HG03565 (cell line): ENCODE results near the gene COL20A1.
"Not testable (repeated sequence)": the region's sequence is repeated elsewhere in the genome, so short reads cannot be mapped to it uniquely, and the experiment has no call there.

ENCODE experiments used
- ATAC-seq: cut with Tn5 transposase; IDR thresholded peaks from one replicate; pipeline ENCODE4 v1.9.1; 2021; ENCODE audit warnings: mild to moderate bottlenecking, moderate library complexity; ENCODE audit not compliant: unreplicated experiment

COL20A1 gene

GRCh38 chr20:63290136-63290676 is 2.8 kb upstream of the COL20A1 start:
- ATAC-seq = no peak

GRCh38 chr20:63290677-63291472 is 2.1 kb upstream of the COL20A1 start:
- ATAC-seq = no peak

GRCh38 chr20:63291811-63292210 is 1.2 kb upstream of the COL20A1 start:
- ATAC-seq = no peak

- no peak for ATAC-seq
Observed at GRCh38 chr20:63292292-63292701, 689 bp upstream of the COL20A1 start.

GRCh38 chr20:63293456-63293855 is 470 bp downstream of the COL20A1 start:
- no peak for ATAC-seq

- ATAC-seq = no peak
Observed at GRCh38 chr20:63293871-63294535, 1.0 kb downstream of the COL20A1 start.

GRCh38 chr20:63294536-63294900 is 1.5 kb downstream of the COL20A1 start:
- no peak for ATAC-seq

GRCh38 chr20:63295018-63295417 is 2.0 kb downstream of the COL20A1 start:
- no peak for ATAC-seq

GRCh38 chr20:63295422-63295821 is 2.4 kb downstream of the COL20A1 start:
- ATAC-seq = no peak

GRCh38 chr20:63295846-63296245 is 2.9 kb downstream of the COL20A1 start:
- no peak for ATAC-seq

GRCh38 chr20:63296531-63297299 is 3.7 kb downstream of the COL20A1 start:
- ATAC-seq = no peak

DNA sequence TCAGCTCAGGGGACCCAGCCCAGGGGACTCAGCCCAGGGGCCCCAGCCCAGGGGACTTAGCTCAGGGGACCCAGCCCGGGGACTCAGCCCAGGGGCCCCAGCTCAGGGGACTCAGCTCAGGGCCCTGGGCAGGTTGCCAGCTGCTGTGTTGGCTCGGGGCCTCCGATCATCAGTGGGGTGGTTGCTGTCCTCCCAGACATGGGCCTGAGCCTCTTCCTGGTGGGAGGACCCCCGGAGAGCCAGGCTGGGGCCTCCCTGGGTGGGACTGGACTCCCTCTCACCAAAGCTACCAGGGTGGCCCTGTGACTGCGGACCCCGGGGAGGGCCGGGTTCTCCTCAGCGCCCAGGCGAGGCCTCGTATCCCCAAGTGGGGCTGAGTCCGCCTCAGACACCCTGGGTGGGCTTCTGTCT is 4.4 kb downstream of the COL20A1 start:
- ATAC-seq = no peak

DNA sequence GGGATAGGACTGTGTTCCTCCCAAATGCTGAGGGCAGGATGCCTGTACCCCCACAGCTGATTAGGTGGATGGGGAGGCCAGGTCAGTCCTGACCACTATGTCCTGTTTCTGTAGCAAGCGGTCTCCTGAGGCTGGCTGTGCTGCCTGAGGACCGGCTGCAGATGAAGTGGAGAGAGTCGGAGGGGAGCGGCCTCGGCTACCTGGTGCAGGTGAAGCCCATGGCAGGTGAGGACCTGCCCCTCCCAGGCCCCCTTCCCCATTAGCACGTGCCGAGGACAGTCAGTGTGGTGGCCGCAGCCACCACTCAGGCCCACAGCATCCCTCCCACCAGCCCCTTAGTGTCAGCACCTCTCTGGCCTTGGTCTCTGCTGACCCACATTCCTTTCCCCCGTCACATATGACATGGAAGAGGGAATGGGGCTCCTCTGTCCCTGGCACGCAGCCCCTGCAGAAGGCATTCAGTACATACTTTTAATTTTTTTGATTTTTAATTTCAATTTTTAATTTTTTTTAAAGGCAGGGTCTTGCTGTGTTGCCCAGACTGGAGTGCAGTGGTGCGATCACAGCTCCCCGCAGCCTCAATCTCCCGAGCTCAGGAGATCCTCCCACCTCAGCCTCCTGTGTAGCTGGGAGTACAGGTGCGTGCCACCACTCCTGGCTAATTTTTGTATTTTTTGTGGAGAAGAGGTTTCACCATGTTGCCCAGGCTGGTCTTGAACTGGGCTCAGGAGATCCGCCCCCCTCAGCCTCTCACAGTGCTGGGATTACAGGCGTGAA is 5.0 kb downstream of the COL20A1 start:
- ATAC-seq = no peak

- no peak for ATAC-seq
Observed at GRCh38 chr20:63298731-63299312, 5.8 kb downstream of the COL20A1 start.

- ATAC-seq = no peak
Observed at GRCh38 chr20:63301671-63302070, 8.7 kb downstream of the COL20A1 start.

DNA sequence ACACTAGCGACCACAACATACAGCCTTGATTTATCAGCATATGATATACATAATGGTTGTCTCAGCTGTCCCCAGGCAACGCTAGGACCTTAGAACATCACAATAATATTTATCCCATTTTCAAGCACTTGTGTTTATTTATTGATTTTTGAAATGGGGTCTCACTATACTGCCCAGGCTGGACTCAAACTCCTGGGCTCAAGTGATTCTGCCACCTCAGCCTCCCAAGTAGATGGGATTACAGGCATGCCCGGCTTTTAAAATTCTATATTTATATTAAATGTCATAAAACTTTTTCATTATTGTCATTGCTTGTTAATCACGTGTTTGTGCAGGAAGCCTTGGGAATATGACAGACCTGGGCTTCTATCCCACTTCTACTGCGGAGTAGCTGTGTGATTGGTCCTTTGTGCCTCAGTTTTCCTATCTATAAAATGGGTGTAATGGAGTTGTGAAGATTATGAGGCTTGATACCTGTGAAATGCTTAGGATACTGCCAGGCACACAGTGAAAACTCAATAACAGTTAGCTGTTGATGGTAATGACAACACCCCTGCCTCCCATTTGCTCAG is 10.2 kb downstream of the COL20A1 start:
- ATAC-seq = no peak

GRCh38 chr20:63305393-63305792 is 12.4 kb downstream of the COL20A1 start:
- ATAC-seq = no peak

GRCh38 chr20:63305933-63306672 is 13.1 kb downstream of the COL20A1 start:
- ATAC-seq = not testable (repeated sequence)
